Measurements from ENCODE around the gene H2AZ2.
"Not testable (repeated sequence)": the region's sequence is repeated elsewhere in the genome, so short reads cannot be mapped to it uniquely, and the experiment has no call there.

Gene H2AZ2

GRCh38 chr7:44870780-44871179 lies 22.9 kb upstream of the H2AZ2 start:
- not testable (repeated sequence) for DNase-seq (ENCODE audit: low read depth, low spot score)

GRCh38 chr7:44870336-44870735 lies 22.4 kb upstream of the H2AZ2 start:
- DNase-seq (ENCODE audit: low read depth, low spot score), result not testable (repeated sequence)

GRCh38 chr7:44867073-44867995 lies 19.4 kb upstream of the H2AZ2 start:
- DNase-seq (ENCODE audit: low read depth, low spot score), result peak; percentile 86

- not testable (repeated sequence) for DNase-seq (ENCODE audit: low read depth, low spot score)
Measured at GRCh38 chr7:44861949-44862348, 14.1 kb upstream of the H2AZ2 start.

GRCh38 chr7:44858161-44858560 lies 10.3 kb upstream of the H2AZ2 start:
- no peak for DNase-seq (ENCODE audit: low read depth, low spot score)

GRCh38 chr7:44854644-44855364 lies 6.9 kb upstream of the H2AZ2 start:
- no peak for DNase-seq (ENCODE audit: low read depth, low spot score)

- no peak for DNase-seq (ENCODE audit: low read depth, low spot score)
Measured at GRCh38 chr7:44853391-44853790, 5.5 kb upstream of the H2AZ2 start.

GRCh38 chr7:44852590-44852989 lies 4.7 kb upstream of the H2AZ2 start:
- DNase-seq (ENCODE audit: low read depth, low spot score), result no peak

- DNase-seq (ENCODE audit: low read depth, low spot score), result peak; percentile 41
Measured at GRCh38 chr7:44849885-44850544, 2.1 kb upstream of the H2AZ2 start.

- no peak for DNase-seq (ENCODE audit: low read depth, low spot score)
Measured at GRCh38 chr7:44849259-44849884, 1.5 kb upstream of the H2AZ2 start.

- DNase-seq (ENCODE audit: low read depth, low spot score), result peak; percentile 95
Measured at GRCh38 chr7:44847509-44847919, 373 bp downstream of the H2AZ2 start.

- no peak for DNase-seq (ENCODE audit: low read depth, low spot score)
Measured at GRCh38 chr7:44846816-44847508, 925 bp downstream of the H2AZ2 start.

- DNase-seq (ENCODE audit: low read depth, low spot score), result not testable (repeated sequence)
Measured at GRCh38 chr7:44846390-44846789, 1.5 kb downstream of the H2AZ2 start.

GRCh38 chr7:44845451-44845850 lies 2.4 kb downstream of the H2AZ2 start:
- no peak for DNase-seq (ENCODE audit: low read depth, low spot score)

GRCh38 chr7:44843440-44843839 lies 4.4 kb downstream of the H2AZ2 start:
- DNase-seq (ENCODE audit: low read depth, low spot score), result not testable (repeated sequence)

- DNase-seq (ENCODE audit: low read depth, low spot score), result not testable (repeated sequence)
Measured at GRCh38 chr7:44842675-44843074, 5.2 kb downstream of the H2AZ2 start.

GRCh38 chr7:44838751-44839150 lies 9.1 kb downstream of the H2AZ2 start:
- DNase-seq (ENCODE audit: low read depth, low spot score), result no peak

GRCh38 chr7:44827567-44827966 lies 20.3 kb downstream of the H2AZ2 start:
- DNase-seq (ENCODE audit: low read depth, low spot score), result no peak

GRCh38 chr7:44824894-44825526 lies 22.9 kb downstream of the H2AZ2 start:
- no peak for DNase-seq (ENCODE audit: low read depth, low spot score)

GRCh38 chr7:44823255-44823781 lies 24.6 kb downstream of the H2AZ2 start:
- no peak for DNase-seq (ENCODE audit: low read depth, low spot score)

Measured in astrocyte of the hippocampus (primary cell).